ENCODE results near the gene NVL.
"Not testable (repeated sequence)": the region's sequence is repeated elsewhere in the genome, so short reads cannot be mapped to it uniquely, and the experiment has no call there.

NVL gene

GRCh38 chr1:224317383-224318045 is 12.5 kb downstream of the NVL start:
- Histone ChIP-seq H3K9me3 (replicated peaks; ENCODE audit: insufficient read depth, low read length) (no peaks in the 10 kb centered on the region), H2AFZ (ENCODE audit: low read length) (no peak overlapping the region), H3K4me3 (ENCODE audit: low read length) (no peak overlapping the region), H3K27ac (ENCODE audit: low read length) (no peak overlapping the region), H3K4me1 (ENCODE audit: low read length) (no peaks in the 10 kb centered on the region), H4K20me1 (ENCODE audit: insufficient read depth, low read length) (no peaks in the 10 kb centered on the region), H3K4me2 (ENCODE audit: low read depth, low read length) (no peak overlapping the region), H3K9ac (ENCODE audit: low read length) (no peak overlapping the region), H3K36me3 (replicated peaks; ENCODE audit: insufficient read depth, low read length) (peaks cover 15% of the 10 kb centered on the region), H3K79me2 (ENCODE audit: low read length) (peaks cover 32% of the 10 kb centered on the region), H3K9me2 (replicated peaks; ENCODE audit: insufficient read depth, low read length) (no peaks in the 10 kb centered on the region), H3F3A (ENCODE audit: insufficient read depth, low read length) (no peaks in the 10 kb centered on the region), H3K27me3 (replicated peaks; ENCODE audit: insufficient read depth, low read length) (no peaks in the 10 kb centered on the region)
- DNase-seq: no peak
- TF ChIP-seq EZH2phosphoT487 (IDR thresholded peaks at IDR 0.05; ENCODE audit: low read length) (no peak), EZH2 (optimal IDR thresholded peaks at IDR 0.05; ENCODE audit: low read depth, low read length) (no peak)
- TF ChIP-seq, protein P1, sequence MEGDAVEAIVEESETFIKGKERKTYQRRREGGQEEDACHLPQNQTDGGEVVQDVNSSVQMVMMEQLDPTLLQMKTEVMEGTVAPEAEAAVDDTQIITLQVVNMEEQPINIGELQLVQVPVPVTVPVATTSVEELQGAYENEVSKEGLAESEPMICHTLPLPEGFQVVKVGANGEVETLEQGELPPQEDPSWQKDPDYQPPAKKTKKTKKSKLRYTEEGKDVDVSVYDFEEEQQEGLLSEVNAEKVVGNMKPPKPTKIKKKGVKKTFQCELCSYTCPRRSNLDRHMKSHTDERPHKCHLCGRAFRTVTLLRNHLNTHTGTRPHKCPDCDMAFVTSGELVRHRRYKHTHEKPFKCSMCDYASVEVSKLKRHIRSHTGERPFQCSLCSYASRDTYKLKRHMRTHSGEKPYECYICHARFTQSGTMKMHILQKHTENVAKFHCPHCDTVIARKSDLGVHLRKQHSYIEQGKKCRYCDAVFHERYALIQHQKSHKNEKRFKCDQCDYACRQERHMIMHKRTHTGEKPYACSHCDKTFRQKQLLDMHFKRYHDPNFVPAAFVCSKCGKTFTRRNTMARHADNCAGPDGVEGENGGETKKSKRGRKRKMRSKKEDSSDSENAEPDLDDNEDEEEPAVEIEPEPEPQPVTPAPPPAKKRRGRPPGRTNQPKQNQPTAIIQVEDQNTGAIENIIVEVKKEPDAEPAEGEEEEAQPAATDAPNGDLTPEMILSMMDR (IDR thresholded peaks at IDR 0.05; ENCODE audit: low read length): no peak

DNA sequence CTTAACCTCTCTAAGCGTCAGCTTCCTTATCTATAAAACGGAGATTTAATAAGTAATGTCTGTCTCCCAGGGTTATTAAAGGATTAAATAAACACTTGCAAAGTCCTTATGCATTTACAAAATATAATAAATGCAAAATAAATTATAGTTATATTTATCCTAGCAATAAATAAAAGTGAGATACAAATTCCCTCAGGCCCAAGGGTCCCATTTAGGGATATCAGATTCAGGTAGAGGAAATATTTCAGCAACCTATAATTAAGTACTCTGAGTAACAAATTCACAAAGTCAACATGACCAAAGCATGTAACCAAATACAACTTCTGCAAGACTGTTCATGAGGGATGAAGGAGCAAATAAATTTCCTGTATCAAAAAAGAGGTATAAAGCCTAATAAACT is 17.9 kb downstream of the NVL start:
- Histone ChIP-seq H3K79me2 (ENCODE audit: low read length) (0 out of 2 replicates have a peak, but pooled peaks cover 6% of the 10 kb centered on the region), H3K36me3 (replicated peaks; ENCODE audit: insufficient read depth, low read length) (peaks cover 14% of the 10 kb centered on the region), H3K9me3 (replicated peaks; ENCODE audit: insufficient read depth, low read length) (no peaks in the 10 kb centered on the region), H3K4me2 (ENCODE audit: low read depth, low read length) (no peak overlapping the region), H3K9me2 (replicated peaks; ENCODE audit: insufficient read depth, low read length) (no peaks in the 10 kb centered on the region), H3K4me1 (ENCODE audit: low read length) (no peaks in the 10 kb centered on the region), H3K27me3 (replicated peaks; ENCODE audit: insufficient read depth, low read length) (no peaks in the 10 kb centered on the region), H3K4me3 (ENCODE audit: low read length) (no peak overlapping the region), H3K27ac (ENCODE audit: low read length) (no peak overlapping the region), H3K9ac (ENCODE audit: low read length) (no peak overlapping the region), H2AFZ (ENCODE audit: low read length) (no peak overlapping the region), H3F3A (ENCODE audit: insufficient read depth, low read length) (no peaks in the 10 kb centered on the region), H4K20me1 (ENCODE audit: insufficient read depth, low read length) (no peaks in the 10 kb centered on the region)
- TF ChIP-seq, protein P1 (IDR thresholded peaks at IDR 0.05; ENCODE audit: low read length): no peak
- TF ChIP-seq EZH2 (optimal IDR thresholded peaks at IDR 0.05; ENCODE audit: low read depth, low read length): no peak
- no peak for TF ChIP-seq EZH2phosphoT487 (IDR thresholded peaks at IDR 0.05; ENCODE audit: low read length)
- DNase-seq: no peak

DNA sequence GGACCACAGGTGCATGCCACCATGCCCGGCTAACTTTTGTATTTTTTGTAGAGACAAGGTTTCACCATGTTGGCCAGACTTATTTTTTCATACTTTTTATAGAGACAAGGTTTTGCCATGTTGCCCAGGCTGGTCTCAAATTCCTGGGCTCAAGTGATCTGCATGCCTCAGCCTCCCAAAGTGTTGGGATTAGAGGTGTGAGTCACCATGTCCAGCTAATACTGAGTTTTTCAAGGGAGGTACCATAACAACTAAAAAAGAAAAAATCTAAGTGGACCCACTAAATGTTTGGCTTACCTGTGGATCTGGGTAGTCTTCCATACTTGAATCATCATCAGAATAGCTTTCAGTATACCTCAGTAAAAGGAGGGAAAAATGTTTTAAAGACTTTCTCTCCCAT is 18.5 kb downstream of the NVL start:
- not testable (repeated sequence) for H3K4me2 ChIP-seq (ENCODE audit: low read depth, low read length); H4K20me1 ChIP-seq (ENCODE audit: insufficient read depth, low read length); DNase-seq; H3K9ac ChIP-seq (ENCODE audit: low read length); H3K9me2 ChIP-seq (replicated peaks; ENCODE audit: insufficient read depth, low read length); H3K4me3 ChIP-seq (ENCODE audit: low read length); H2AFZ ChIP-seq (ENCODE audit: low read length); H3K27ac ChIP-seq (ENCODE audit: low read length); H3F3A ChIP-seq (ENCODE audit: insufficient read depth, low read length); H3K27me3 ChIP-seq (replicated peaks; ENCODE audit: insufficient read depth, low read length); H3K79me2 ChIP-seq (ENCODE audit: low read length); H3K4me1 ChIP-seq (ENCODE audit: low read length); H3K9me3 ChIP-seq (replicated peaks; ENCODE audit: insufficient read depth, low read length)
- H3K36me3 ChIP-seq (replicated peaks; ENCODE audit: insufficient read depth, low read length): peaks cover 14% of the 10 kb centered on the region

- H3K4me3 ChIP-seq (ENCODE audit: low read length): no peak overlapping the region
- H3K9ac ChIP-seq (ENCODE audit: low read length): no peak overlapping the region
- no peaks in the 10 kb centered on the region for H3K9me3 ChIP-seq (replicated peaks; ENCODE audit: insufficient read depth, low read length)
- no peaks in the 10 kb centered on the region for H3K4me1 ChIP-seq (ENCODE audit: low read length)
- no peak for DNase-seq
- no peak overlapping the region for H3K27ac ChIP-seq (ENCODE audit: low read length)
- no peak overlapping the region for H2AFZ ChIP-seq (ENCODE audit: low read length)
- no peaks in the 10 kb centered on the region for H3F3A ChIP-seq (ENCODE audit: insufficient read depth, low read length)
- TF ChIP-seq EZH2 (optimal IDR thresholded peaks at IDR 0.05; ENCODE audit: low read depth, low read length) (no peak), EZH2phosphoT487 (IDR thresholded peaks at IDR 0.05; ENCODE audit: low read length) (no peak)
- TF ChIP-seq, protein P1 (IDR thresholded peaks at IDR 0.05; ENCODE audit: low read length): no peak
- peaks cover 10% of the 10 kb centered on the region; the same call in 1 of the 2 replicates for H3K36me3 ChIP-seq (replicated peaks; ENCODE audit: insufficient read depth, low read length)
- no peaks in the 10 kb centered on the region for H4K20me1 ChIP-seq (ENCODE audit: insufficient read depth, low read length)
- no peak overlapping the region for H3K4me2 ChIP-seq (ENCODE audit: low read depth, low read length)
- H3K79me2 ChIP-seq (ENCODE audit: low read length): no peaks in the 10 kb centered on the region
- no peaks in the 10 kb centered on the region for H3K9me2 ChIP-seq (replicated peaks; ENCODE audit: insufficient read depth, low read length)
- no peaks in the 10 kb centered on the region for H3K27me3 ChIP-seq (replicated peaks; ENCODE audit: insufficient read depth, low read length)
Measured at GRCh38 chr1:224308064-224308463, 21.9 kb downstream of the NVL start.
